Measurements from ENCODE around the gene TTLL11.

DNA sequence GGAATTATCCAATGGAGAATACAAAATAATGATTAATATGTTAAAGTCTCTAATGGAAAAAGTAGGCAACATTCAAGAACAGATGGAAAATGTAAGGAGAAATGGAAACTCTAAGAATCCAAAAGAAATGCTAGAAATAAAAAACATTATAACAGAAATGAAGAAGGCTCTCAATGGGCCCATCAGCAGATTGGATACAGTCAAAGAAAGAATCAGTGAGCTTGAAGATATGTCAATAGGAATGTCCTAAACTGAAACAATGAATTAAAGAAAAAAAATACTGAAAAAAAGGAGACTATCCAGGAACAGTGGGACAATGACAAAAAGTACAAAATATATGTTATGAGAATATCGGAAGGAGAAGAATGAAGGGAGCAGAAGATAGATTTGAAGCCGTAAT is 248.5 kb downstream of the TTLL11 start:
- TF ChIP-seq, protein P1, sequence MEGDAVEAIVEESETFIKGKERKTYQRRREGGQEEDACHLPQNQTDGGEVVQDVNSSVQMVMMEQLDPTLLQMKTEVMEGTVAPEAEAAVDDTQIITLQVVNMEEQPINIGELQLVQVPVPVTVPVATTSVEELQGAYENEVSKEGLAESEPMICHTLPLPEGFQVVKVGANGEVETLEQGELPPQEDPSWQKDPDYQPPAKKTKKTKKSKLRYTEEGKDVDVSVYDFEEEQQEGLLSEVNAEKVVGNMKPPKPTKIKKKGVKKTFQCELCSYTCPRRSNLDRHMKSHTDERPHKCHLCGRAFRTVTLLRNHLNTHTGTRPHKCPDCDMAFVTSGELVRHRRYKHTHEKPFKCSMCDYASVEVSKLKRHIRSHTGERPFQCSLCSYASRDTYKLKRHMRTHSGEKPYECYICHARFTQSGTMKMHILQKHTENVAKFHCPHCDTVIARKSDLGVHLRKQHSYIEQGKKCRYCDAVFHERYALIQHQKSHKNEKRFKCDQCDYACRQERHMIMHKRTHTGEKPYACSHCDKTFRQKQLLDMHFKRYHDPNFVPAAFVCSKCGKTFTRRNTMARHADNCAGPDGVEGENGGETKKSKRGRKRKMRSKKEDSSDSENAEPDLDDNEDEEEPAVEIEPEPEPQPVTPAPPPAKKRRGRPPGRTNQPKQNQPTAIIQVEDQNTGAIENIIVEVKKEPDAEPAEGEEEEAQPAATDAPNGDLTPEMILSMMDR (IDR thresholded peaks at IDR 0.05; ENCODE audit: poor library complexity, severe bottlenecking) = no peak
- TF ChIP-seq, protein P2, sequence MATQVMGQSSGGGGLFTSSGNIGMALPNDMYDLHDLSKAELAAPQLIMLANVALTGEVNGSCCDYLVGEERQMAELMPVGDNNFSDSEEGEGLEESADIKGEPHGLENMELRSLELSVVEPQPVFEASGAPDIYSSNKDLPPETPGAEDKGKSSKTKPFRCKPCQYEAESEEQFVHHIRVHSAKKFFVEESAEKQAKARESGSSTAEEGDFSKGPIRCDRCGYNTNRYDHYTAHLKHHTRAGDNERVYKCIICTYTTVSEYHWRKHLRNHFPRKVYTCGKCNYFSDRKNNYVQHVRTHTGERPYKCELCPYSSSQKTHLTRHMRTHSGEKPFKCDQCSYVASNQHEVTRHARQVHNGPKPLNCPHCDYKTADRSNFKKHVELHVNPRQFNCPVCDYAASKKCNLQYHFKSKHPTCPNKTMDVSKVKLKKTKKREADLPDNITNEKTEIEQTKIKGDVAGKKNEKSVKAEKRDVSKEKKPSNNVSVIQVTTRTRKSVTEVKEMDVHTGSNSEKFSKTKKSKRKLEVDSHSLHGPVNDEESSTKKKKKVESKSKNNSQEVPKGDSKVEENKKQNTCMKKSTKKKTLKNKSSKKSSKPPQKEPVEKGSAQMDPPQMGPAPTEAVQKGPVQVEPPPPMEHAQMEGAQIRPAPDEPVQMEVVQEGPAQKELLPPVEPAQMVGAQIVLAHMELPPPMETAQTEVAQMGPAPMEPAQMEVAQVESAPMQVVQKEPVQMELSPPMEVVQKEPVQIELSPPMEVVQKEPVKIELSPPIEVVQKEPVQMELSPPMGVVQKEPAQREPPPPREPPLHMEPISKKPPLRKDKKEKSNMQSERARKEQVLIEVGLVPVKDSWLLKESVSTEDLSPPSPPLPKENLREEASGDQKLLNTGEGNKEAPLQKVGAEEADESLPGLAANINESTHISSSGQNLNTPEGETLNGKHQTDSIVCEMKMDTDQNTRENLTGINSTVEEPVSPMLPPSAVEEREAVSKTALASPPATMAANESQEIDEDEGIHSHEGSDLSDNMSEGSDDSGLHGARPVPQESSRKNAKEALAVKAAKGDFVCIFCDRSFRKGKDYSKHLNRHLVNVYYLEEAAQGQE (IDR thresholded peaks at IDR 0.05; ENCODE audit: borderline replicate concordance) = no peak
- no peak for TF ChIP-seq EP300 (conservative IDR thresholded peaks at IDR 0.05; ENCODE audit: poor library complexity, severe bottlenecking)
